Activated T-cell treated with anti-CD3 and anti-CD28 coated beads, Interleukin-2, amount 50 U/mL, for 48 hours (primary cell): Measurements from ENCODE around the gene CALHM2.
A peak's percentile ranks its signal among the peaks of the same experiment; 100 is the strongest.

Experiments
- DNase-seq, 2 experiments: peaks; one replicate each; pipeline ENCODE4 v3.0.0-alpha.2; 2020

The CALHM2 gene

GRCh38 chr10:103475437-103475836, 23.3 kb upstream of the CALHM2 start:
- DNase-seq, result no peak

GRCh38 chr10:103474077-103474476, 21.9 kb upstream of the CALHM2 start:
- DNase-seq, result no peak

- DNase-seq, result no peak
These were observed 21.1 kb upstream of the CALHM2 start for GRCh38 chr10:103473261-103473671.

- no peak for DNase-seq
These were observed 19.8 kb upstream of the CALHM2 start for GRCh38 chr10:103472005-103472404.

GRCh38 chr10:103470761-103471653, 18.8 kb upstream of the CALHM2 start:
- peak; percentile 75 to 76 for DNase-seq

- DNase-seq, result no peak
These were observed 17.0 kb upstream of the CALHM2 start for GRCh38 chr10:103469201-103469600.

GRCh38 chr10:103467406-103467805, 15.2 kb upstream of the CALHM2 start:
- DNase-seq, result no peak

GRCh38 chr10:103466734-103467133, 14.6 kb upstream of the CALHM2 start:
- no peak for DNase-seq

- DNase-seq, result no peak
These were observed 13.4 kb upstream of the CALHM2 start for GRCh38 chr10:103465411-103466179.

- DNase-seq, result no peak
These were observed 11.3 kb upstream of the CALHM2 start for GRCh38 chr10:103463499-103463898.

- no peak for DNase-seq
These were observed 7.4 kb upstream of the CALHM2 start for GRCh38 chr10:103459615-103460014.

- no peak for DNase-seq
These were observed 6.5 kb upstream of the CALHM2 start, which contains the start of gene CALHM1 for GRCh38 chr10:103458720-103459119. TSS of gene CALHM1 (minus strand) at chr10:103458900. CDS start at chr10:103458751, 149 bp downstream.

GRCh38 chr10:103457896-103458583, 5.9 kb upstream of the CALHM2 start:
- DNase-seq, result no peak

- DNase-seq, result no peak
These were observed 5.1 kb upstream of the CALHM2 start for GRCh38 chr10:103457176-103457712.

GRCh38 chr10:103456074-103456660, 4.0 kb upstream of the CALHM2 start:
- DNase-seq, result no peak

GRCh38 chr10:103455235-103455634, 3.1 kb upstream of the CALHM2 start:
- no peak for DNase-seq

GRCh38 chr10:103454026-103454425, 1.9 kb upstream of the CALHM2 start:
- no peak for DNase-seq

GRCh38 chr10:103452506-103453230, 498 bp upstream of the CALHM2 start:
- DNase-seq, result no peak

- DNase-seq, result peak; percentile 58 to 64
These were observed 918 bp downstream of the CALHM2 start for GRCh38 chr10:103451091-103451813.

GRCh38 chr10:103450201-103450695, 1.9 kb downstream of the CALHM2 start:
- DNase-seq, result no peak
